NCI-H1694 (cell line): Measurements from ENCODE around the gene COL27A1.

Source experiments
- DNase-seq: peaks from one replicate; lab custom pipeline; 2025; lab: John Stamatoyannopoulos, UW

Gene COL27A1

GRCh38 chr9:114149181-114149580, 6.2 kb upstream of the COL27A1 start:
- no peak for DNase-seq

- no peak for DNase-seq
Observed at GRCh38 chr9:114149765-114150340, 5.5 kb upstream of the COL27A1 start.

- no peak for DNase-seq
Observed at GRCh38 chr9:114150608-114151007, 4.7 kb upstream of the COL27A1 start.

GRCh38 chr9:114151426-114151956, 3.8 kb upstream of the COL27A1 start:
- DNase-seq: no peak

- DNase-seq: no peak
Observed at GRCh38 chr9:114153761-114154599, 1.4 kb upstream of the COL27A1 start.

- DNase-seq: no peak
Observed at GRCh38 chr9:114154600-114155102, 686 bp upstream of the COL27A1 start.

- DNase-seq: no peak
Observed at GRCh38 chr9:114155995-114156656, 789 bp downstream of the COL27A1 start.

GRCh38 chr9:114156657-114157421, 1.5 kb downstream of the COL27A1 start:
- no peak for DNase-seq

GRCh38 chr9:114157516-114158176, 2.3 kb downstream of the COL27A1 start:
- no peak for DNase-seq

GRCh38 chr9:114158482-114159130, 3.3 kb downstream of the COL27A1 start:
- DNase-seq: no peak

GRCh38 chr9:114159691-114160090, 4.4 kb downstream of the COL27A1 start:
- no peak for DNase-seq

- no peak for DNase-seq
Observed at GRCh38 chr9:114161513-114161912, 6.2 kb downstream of the COL27A1 start.

- no peak for DNase-seq
Observed at GRCh38 chr9:114163517-114163951, 8.2 kb downstream of the COL27A1 start.

- no peak for DNase-seq
Observed at GRCh38 chr9:114164191-114164794, 9.0 kb downstream of the COL27A1 start.

- DNase-seq: no peak
Observed at GRCh38 chr9:114165407-114166102, 10.2 kb downstream of the COL27A1 start.

- no peak for DNase-seq
Observed at GRCh38 chr9:114166103-114166470, 10.8 kb downstream of the COL27A1 start.

GRCh38 chr9:114166614-114167572, 11.6 kb downstream of the COL27A1 start:
- no peak for DNase-seq

- no peak for DNase-seq
Observed at GRCh38 chr9:114167591-114168091, 12.3 kb downstream of the COL27A1 start.
